ENCODE data around the gene NXPH2. TPM values are rescaled to one million over a fixed set of nuclear protein-coding genes. Genes with fewer than 3 reads are reported as not detected.

NXPH2 gene
- total RNA-seq, 3 donors from 2014 or later, result not detected

DNA sequence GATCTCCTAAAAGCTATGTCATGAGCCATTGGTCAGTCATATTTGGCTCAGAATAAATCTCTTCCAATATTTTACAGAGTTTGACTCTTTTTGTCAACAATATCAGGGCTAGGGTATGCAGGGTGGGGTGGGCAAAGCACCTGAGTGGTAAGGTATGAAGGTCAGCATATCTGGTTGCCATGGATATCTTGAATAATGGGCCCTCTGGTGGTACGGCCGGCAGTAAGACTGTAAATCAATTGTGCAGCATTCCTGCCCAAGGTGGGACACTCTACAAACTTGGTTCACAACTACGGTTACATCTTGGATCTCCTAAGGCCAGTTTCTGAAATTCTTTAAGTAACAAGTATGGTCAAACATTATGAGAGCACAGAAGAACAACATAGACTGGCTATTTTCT is 159.1 kb downstream of the NXPH2 start:
- Histone ChIP-seq H3K36me3 (no peaks in the 10 kb centered on the region), H3K4me1 (no peaks in the 10 kb centered on the region), H3K27ac (no peak overlapping the region), H3K9me3 (no peaks in the 10 kb centered on the region), H3K4me3 (no peak overlapping the region), H3K27me3 (no peaks in the 10 kb centered on the region)
- no peak for TF ChIP-seq POLR2AphosphoS5 (IDR thresholded peaks at IDR 0.05)
- TF ChIP-seq, protein P1, sequence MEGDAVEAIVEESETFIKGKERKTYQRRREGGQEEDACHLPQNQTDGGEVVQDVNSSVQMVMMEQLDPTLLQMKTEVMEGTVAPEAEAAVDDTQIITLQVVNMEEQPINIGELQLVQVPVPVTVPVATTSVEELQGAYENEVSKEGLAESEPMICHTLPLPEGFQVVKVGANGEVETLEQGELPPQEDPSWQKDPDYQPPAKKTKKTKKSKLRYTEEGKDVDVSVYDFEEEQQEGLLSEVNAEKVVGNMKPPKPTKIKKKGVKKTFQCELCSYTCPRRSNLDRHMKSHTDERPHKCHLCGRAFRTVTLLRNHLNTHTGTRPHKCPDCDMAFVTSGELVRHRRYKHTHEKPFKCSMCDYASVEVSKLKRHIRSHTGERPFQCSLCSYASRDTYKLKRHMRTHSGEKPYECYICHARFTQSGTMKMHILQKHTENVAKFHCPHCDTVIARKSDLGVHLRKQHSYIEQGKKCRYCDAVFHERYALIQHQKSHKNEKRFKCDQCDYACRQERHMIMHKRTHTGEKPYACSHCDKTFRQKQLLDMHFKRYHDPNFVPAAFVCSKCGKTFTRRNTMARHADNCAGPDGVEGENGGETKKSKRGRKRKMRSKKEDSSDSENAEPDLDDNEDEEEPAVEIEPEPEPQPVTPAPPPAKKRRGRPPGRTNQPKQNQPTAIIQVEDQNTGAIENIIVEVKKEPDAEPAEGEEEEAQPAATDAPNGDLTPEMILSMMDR (IDR thresholded peaks at IDR 0.05), result no peak
- no peak for TF ChIP-seq POLR2A (IDR thresholded peaks at IDR 0.05)
- no peak for DNase-seq (ENCODE audit: low spot score in 2 of 2)
- intact Hi-C loops (cut with DNase I; ENCODE audit: low total_unique reads), result no loop called here

DNA sequence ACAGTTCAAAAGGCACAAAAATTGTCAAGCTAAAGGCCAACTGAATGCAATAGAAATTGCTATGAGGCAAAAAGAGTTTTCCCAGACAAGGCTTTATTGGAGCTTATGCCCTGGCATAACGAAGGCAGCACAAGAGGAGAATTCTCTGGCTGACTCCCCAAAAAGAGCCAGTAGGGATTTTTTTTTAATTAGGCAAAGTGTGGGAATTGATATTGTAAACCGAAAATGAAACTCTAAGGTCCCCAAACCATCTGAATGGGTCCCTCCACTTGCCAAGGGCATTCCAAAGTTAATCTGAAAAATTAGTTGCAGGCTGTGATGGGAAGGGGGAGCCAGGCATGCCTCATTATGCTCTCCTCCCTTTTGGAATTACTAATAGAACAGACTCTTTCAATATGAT is 159.8 kb downstream of the NXPH2 start:
- Histone ChIP-seq H3K27ac (no peak overlapping the region), H3K4me3 (no peak overlapping the region), H3K4me1 (no peaks in the 10 kb centered on the region), H3K27me3 (no peaks in the 10 kb centered on the region), H3K9me3 (no peaks in the 10 kb centered on the region), H3K36me3 (no peaks in the 10 kb centered on the region)
- no peak for TF ChIP-seq POLR2AphosphoS5 (IDR thresholded peaks at IDR 0.05)
- DNase-seq (ENCODE audit: low spot score in 2 of 2), result no peak
- intact Hi-C loops (cut with DNase I; ENCODE audit: low total_unique reads), result no loop called here
